HepG2 (cell line): ENCODE data around the gene PHF13. TPM values are rescaled to one million over a fixed set of nuclear protein-coding genes. Genes with fewer than 3 reads are reported as not detected.
A peak's percentile ranks its signal among the peaks of the same experiment; 100 is the strongest.

Experiments
- E2F2 ChIP-seq: sonication (generic); formaldehyde crosslinking; IDR thresholded peaks from 2 replicates; pipeline ENCODE4 v1.4.0; 2020; ENCODE audit warnings: missing genetic modification reagents, borderline replicate concordance
- EP300 ChIP-seq, 3 experiments: sonication (generic) in 1 of 3; formaldehyde crosslinking in 1 of 3; IDR thresholded peaks; 2 replicates each; pipeline versions ENCODE4 v1.5.1 to v1.6.1; 2011 to 2020; ENCODE audit warnings: low read depth in 2 of 3, low read length in 2 of 3, borderline replicate concordance in 1 of 3, improper control_type of control experiment in 1 of 3, mild to moderate bottlenecking in 1 of 3, missing genetic modification reagents in 1 of 3, moderate library complexity in 1 of 3
- FOXC1 ChIP-seq: sonication (generic); formaldehyde crosslinking; IDR thresholded peaks from 2 replicates; pipeline ENCODE4 v1.8.0; 2022; ENCODE audit warnings: mild to moderate bottlenecking, missing genetic modification reagents, borderline replicate concordance
- FOXP4 ChIP-seq: sonication (generic); formaldehyde crosslinking; IDR thresholded peaks from 2 replicates; pipeline ENCODE4 v1.4.0; 2020; ENCODE audit warnings: missing genetic modification reagents
- HBP1 ChIP-seq: IDR thresholded peaks from 2 replicates; pipeline ENCODE4 v1.6.1; 2016; ENCODE audit warnings: low read depth, control low read depth
- KMT2B ChIP-seq: IDR thresholded peaks from 2 replicates; pipeline ENCODE4 v1.6.1; 2016; ENCODE audit warnings: missing genetic modification reagents, missing compliant biosample characterization
- PAXIP1 ChIP-seq: sonication (generic); formaldehyde crosslinking; conservative IDR thresholded peaks from 2 replicates; pipeline ENCODE4 v1.4.0; 2020; ENCODE audit warnings: mild to moderate bottlenecking, missing genetic modification reagents, moderate library complexity
- POGK ChIP-seq: sonication (generic); formaldehyde crosslinking; conservative IDR thresholded peaks from 2 replicates; pipeline ENCODE4 v1.8.0; 2022; ENCODE audit warnings: mild to moderate bottlenecking, moderate library complexity, missing genetic modification reagents
- SUZ12 ChIP-seq: fragments of 150-350 bp; IDR thresholded peaks from 2 replicates; pipeline ENCODE4 v1.6.1; 2014; ENCODE audit warnings: low read depth, low read length
- TCF7L2 ChIP-seq: IDR thresholded peaks from 2 replicates; pipeline ENCODE4 v1.6.1; 2011; ENCODE audit warnings: mild to moderate bottlenecking, low read depth, low read length, moderate library complexity
- ZBTB49 ChIP-seq: sonication (generic); formaldehyde crosslinking; IDR thresholded peaks from 2 replicates; pipeline ENCODE4 v1.4.0; 2020; ENCODE audit warnings: missing genetic modification reagents, borderline replicate concordance
- ZFP37 ChIP-seq: sonication (generic); formaldehyde crosslinking; IDR thresholded peaks from 2 replicates; pipeline ENCODE4 v1.4.0; 2020; ENCODE audit warnings: missing genetic modification reagents, borderline replicate concordance
- ZNF546 ChIP-seq: sonication (generic); formaldehyde crosslinking; conservative IDR thresholded peaks from 2 replicates; pipeline ENCODE4 v1.8.1; 2023; ENCODE audit warnings: mild to moderate bottlenecking, missing genetic modification reagents
- ZNF572 ChIP-seq: sonication (generic); formaldehyde crosslinking; IDR thresholded peaks from 2 replicates; pipeline ENCODE4 v1.5.1; 2020; ENCODE audit warnings: mild to moderate bottlenecking, missing genetic modification reagents
- polyA plus RNA-seq, 8 experiments: library from polyadenylated mRNA; depleted of rRNA in 3 of 8; stranded (reverse) in 7 of 8; unstranded in 1 of 8; fragments of >200 nt; fragmentation: Illumina TruSeq in 4 of 8; extraction: Trizol in 4 of 8; gene quantifications; 2 replicates each; pipeline versions ENCODE4 v1.2.1 to v1.2.3, GENCODE V29; 2011 to 2016; ENCODE audit warnings: low read depth in 4 of 8, missing spikeins in 1 of 8, mixed read lengths in 1 of 8; ENCODE audit not compliant: insufficient read depth in 1 of 8
- total RNA-seq, 5 experiments: library from RNA; depleted of rRNA; stranded (reverse); fragments of >200 nt; fragmentation: Illumina TruSeq; extraction: Trizol; gene quantifications; 2 replicates each; pipeline ENCODE4 v1.2.3, GENCODE V29; 2016; ENCODE audit warnings: low read depth in 1 of 5

The PHF13 gene
- total and polyA plus RNA-seq, 2 of the 13 experiments (the other 11 are each of a cell fraction or from before 2014, with no cell fraction given), result 4.7 to 7.4 TPM

- TF ChIP-seq E2F2 (CRISPR knock-in tag) (0 out of 2 replicates have a peak, but pooled peaks have one; percentile 31), ZBTB49 (CRISPR knock-in tag) (no peak), FOXP4 (peak; percentile 56; the same call in 1 of the 2 replicates), TCF7L2 (no peak), KMT2B (CRISPR knock-in tag) (peak; percentile 50; the same call in 1 of the 2 replicates), EP300 (IDR thresholded peaks at IDR 0.05; ENCODE audit: low read depth in 2 of 2, low read length in 2 of 2) (peak in 1 of 2 experiments; percentile 34; a peak in 1 of 4 replicates), EP300 (CRISPR knock-in tag; IDR thresholded peaks at IDR 0.05; ENCODE audit: borderline replicate concordance) (no peak), PAXIP1 (CRISPR knock-in tag) (peak; percentile 48; the same call in 1 of the 2 replicates), POGK (CRISPR knock-in tag) (peak; percentile 82), SUZ12 (peak; percentile 88), FOXC1 (CRISPR knock-in tag) (0 out of 2 replicates have a peak, but pooled peaks have one; percentile 23), ZNF546 (no peak), HBP1 (CRISPR knock-in tag) (no peak), ZNF572 (no peak), ZFP37 (no peak)
Measured at GRCh38 chr1:6613361-6614018, at the start of gene PHF13 (continued).
